GM10847 (cell line): ENCODE data around the gene OR5D18.

Experiments
- POLR2A ChIP-seq: IDR thresholded peaks from 2 replicates; pipeline ENCODE4 v1.6.1; 2011; ENCODE audit not compliant: insufficient read length; ENCODE audit errors: extremely low read depth

Gene OR5D18

DNA sequence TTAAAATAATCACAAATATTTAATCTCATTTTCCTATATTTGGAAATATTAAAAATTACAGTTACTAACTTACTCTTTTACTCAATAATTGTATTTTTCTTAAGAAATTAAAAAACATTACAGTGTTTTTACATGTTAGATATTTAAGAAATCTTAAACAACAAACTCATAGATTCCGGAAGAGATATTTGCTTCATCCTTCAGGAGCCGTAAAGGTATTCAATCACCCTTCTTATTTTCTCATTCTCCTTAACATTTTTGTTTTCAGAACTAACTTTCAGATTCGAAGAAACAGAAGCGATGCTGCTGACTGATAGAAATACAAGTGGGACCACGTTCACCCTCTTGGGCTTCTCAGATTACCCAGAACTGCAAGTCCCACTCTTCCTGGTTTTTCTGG, at the start of gene OR5D18:
Gene OR5D18, plus strand, starts transcription at position 301 of the 400 bp plus-strand sequence. Its CDS starts 0 bp downstream, at position 301.
- no peak for TF ChIP-seq POLR2A

GRCh38 chr11:55773138-55773537, 46.3 kb upstream of the OR5D18 start, which contains the start of gene OR5D13:
OR5D13 (plus strand) TSS chr11:55773438; CDS start chr11:55773438, 0 bp downstream.
- TF ChIP-seq POLR2A, result no peak

DNA sequence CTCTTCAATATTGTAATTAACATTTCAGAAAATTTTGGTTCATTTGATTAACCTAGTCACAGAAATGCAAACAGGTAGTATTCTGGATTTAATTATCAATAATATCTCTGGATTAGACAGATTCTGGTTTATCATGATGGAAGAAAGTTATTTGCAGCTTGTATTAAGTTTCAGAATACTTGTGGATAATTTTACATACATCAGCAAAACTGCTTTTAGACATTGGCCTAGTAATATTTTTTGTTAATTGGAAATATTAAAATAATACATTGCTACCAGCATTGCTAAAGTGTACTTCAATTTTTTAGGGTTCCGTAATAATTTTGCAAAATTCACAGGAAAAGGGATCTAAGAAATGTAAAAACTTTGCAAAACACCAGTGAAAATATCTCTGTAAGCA, 27.8 kb upstream of the OR5D18 start:
- no peak for TF ChIP-seq POLR2A

- TF ChIP-seq POLR2A, result no peak
Measured at GRCh38 chr11:55793321-55793720, 26.1 kb upstream of the OR5D18 start.

DNA sequence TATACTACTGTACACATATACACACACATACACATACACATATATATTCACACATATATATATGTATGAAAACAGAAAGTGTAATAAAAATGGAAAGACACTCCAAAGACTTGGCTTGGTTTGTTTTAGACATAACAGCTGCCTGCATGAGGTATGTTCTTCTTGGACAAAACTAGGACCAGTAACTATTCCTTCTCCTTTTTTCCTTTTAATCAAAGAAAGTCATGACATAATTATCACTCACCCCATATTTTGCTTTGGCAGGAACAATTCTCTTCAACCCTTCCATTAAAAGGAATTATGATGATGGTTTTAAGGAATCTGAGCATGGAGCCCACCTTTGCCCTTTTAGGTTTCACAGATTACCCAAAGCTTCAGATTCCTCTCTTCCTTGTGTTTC, 24.2 kb upstream of the OR5D18 start, which contains the start of gene OR5D14:
Gene OR5D14, plus strand, starts transcription at position 301 of the 400 bp plus-strand sequence. Its CDS starts 0 bp downstream, at position 301.
- TF ChIP-seq POLR2A, result no peak

- TF ChIP-seq POLR2A, result no peak
Measured at GRCh38 chr11:55806248-55806647, 13.2 kb upstream of the OR5D18 start.

DNA sequence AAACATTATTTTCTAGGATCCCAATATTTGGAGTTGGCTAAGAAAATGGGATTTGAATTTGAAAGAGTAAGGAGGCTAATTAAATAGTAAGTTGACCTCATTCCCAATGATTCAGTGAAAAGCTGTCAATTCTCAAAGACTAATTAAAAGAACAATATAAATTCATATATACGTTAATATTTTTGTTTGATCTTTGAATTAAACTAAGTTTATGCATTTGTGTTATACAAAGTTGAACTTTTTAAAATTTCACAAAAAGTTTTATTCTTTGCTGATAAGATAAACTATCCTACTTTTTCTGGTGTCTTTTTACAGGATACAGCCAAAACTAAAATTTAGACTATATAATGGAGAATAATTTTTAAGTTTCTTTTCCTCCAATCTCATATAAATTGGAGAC, 8.4 kb upstream of the OR5D18 start, which contains the start of gene OR5L1:
Gene OR5L1, plus strand, starts transcription at position 301 of the 400 bp plus-strand sequence. CDS start 100 bp downstream, outside the sequence.
- no peak for TF ChIP-seq POLR2A

DNA sequence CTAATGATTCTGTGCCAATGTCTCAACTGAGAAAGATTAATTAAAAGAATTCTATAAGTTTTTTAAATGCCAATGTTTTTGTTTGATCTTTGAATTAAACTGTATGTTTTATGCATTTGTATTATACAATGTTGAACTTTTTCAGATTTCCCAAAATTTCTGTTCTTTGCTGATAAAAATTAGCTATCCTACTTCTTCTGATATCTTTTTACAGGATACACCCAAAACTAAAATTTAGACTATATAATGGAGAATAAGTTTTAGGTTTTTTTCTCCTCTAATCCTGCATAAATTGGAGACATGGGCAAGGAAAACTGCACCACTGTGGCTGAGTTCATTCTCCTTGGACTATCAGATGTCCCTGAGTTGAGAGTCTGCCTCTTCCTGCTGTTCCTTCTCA, 7.5 kb downstream of the OR5D18 start, which contains the start of gene OR5L2:
Gene OR5L2, plus strand, starts transcription at position 301 of the 400 bp plus-strand sequence. Its CDS starts 0 bp downstream, at position 301.
- no peak for TF ChIP-seq POLR2A

GRCh38 chr11:55838452-55838851, 19.0 kb downstream of the OR5D18 start, which contains the start of gene OR5D16:
OR5D16 (plus strand) TSS chr11:55838752; CDS start chr11:55838752, 0 bp downstream.
- no peak for TF ChIP-seq POLR2A

- TF ChIP-seq POLR2A, result no peak
Measured at GRCh38 chr11:55847453-55847852, 28.0 kb downstream of the OR5D18 start.

- no peak for TF ChIP-seq POLR2A
Measured at GRCh38 chr11:55849037-55849436, 29.6 kb downstream of the OR5D18 start.

DNA sequence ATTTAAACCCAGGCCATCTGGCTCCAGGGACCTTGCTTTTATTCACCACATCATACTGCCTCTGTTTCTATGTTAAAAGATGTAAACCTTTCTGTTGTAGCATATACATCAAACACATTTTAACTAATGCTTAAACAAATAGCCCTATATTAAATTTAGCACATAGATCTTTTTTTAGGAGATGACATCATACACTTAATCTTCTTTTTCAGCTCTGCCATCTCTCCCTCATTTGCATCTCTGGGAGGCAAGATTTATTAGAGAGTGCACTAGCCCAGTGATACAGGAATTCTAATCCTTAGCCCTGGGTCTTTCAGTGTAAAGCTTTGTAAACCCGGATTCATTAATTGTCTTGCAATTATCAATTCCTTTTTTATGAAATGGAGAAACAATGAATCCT, 32.7 kb downstream of the OR5D18 start:
- no peak for TF ChIP-seq POLR2A

- no peak for TF ChIP-seq POLR2A
Measured at GRCh38 chr11:55854704-55855103, 35.3 kb downstream of the OR5D18 start.
